GM18517 (cell line): ENCODE results near the gene EWSR1.
"Not testable (repeated sequence)": the region's sequence is repeated elsewhere in the genome, so short reads cannot be mapped to it uniquely, and the experiment has no call there.

Experiments used
- ATAC-seq: cut with Tn5 transposase; IDR thresholded peaks from one replicate; pipeline ENCODE4 v1.9.1; 2021; ENCODE audit warnings: mild to moderate bottlenecking, moderate library complexity; ENCODE audit not compliant: unreplicated experiment

EWSR1 gene

GRCh38 chr22:29334696-29335344, 66.8 kb downstream of the EWSR1 start:
- ATAC-seq, result no peak

GRCh38 chr22:29335656-29336055, 67.6 kb downstream of the EWSR1 start:
- ATAC-seq, result no peak

GRCh38 chr22:29336751-29337490, 68.9 kb downstream of the EWSR1 start:
- ATAC-seq, result no peak

GRCh38 chr22:29337631-29338284, 69.7 kb downstream of the EWSR1 start:
- no peak for ATAC-seq

- no peak for ATAC-seq
These were observed 70.3 kb downstream of the EWSR1 start for GRCh38 chr22:29338398-29338797.

GRCh38 chr22:29339381-29340235, 71.5 kb downstream of the EWSR1 start:
- ATAC-seq, result no peak

GRCh38 chr22:29340566-29340965, 72.5 kb downstream of the EWSR1 start:
- ATAC-seq, result no peak

GRCh38 chr22:29341056-29341848, 73.2 kb downstream of the EWSR1 start:
- no peak for ATAC-seq

- no peak for ATAC-seq
These were observed 73.7 kb downstream of the EWSR1 start for GRCh38 chr22:29341849-29342127.

GRCh38 chr22:29342177-29342576, 74.1 kb downstream of the EWSR1 start:
- ATAC-seq, result no peak

- ATAC-seq, result no peak
These were observed 74.7 kb downstream of the EWSR1 start for GRCh38 chr22:29342577-29343312.

- no peak for ATAC-seq
These were observed 75.3 kb downstream of the EWSR1 start for GRCh38 chr22:29343313-29343805.

GRCh38 chr22:29344137-29344536, 76.1 kb downstream of the EWSR1 start:
- no peak for ATAC-seq

- ATAC-seq, result not testable (repeated sequence)
These were observed 76.8 kb downstream of the EWSR1 start for GRCh38 chr22:29344889-29345288.

- ATAC-seq, result no peak
These were observed 77.9 kb downstream of the EWSR1 start for GRCh38 chr22:29345932-29346331.

GRCh38 chr22:29346659-29347058, 78.6 kb downstream of the EWSR1 start:
- ATAC-seq, result no peak

- no peak for ATAC-seq
These were observed 80.0 kb downstream of the EWSR1 start for GRCh38 chr22:29348041-29348440.

GRCh38 chr22:29348956-29349355, 80.9 kb downstream of the EWSR1 start:
- ATAC-seq, result no peak
